GOT3 (cell line): ENCODE measurements around the gene RERE.

ENCODE experiments used
- DNase-seq: peaks from one replicate; lab custom pipeline; 2025; ENCODE audit warnings: mixed read lengths; lab: John Stamatoyannopoulos, UW

Gene RERE

DNA sequence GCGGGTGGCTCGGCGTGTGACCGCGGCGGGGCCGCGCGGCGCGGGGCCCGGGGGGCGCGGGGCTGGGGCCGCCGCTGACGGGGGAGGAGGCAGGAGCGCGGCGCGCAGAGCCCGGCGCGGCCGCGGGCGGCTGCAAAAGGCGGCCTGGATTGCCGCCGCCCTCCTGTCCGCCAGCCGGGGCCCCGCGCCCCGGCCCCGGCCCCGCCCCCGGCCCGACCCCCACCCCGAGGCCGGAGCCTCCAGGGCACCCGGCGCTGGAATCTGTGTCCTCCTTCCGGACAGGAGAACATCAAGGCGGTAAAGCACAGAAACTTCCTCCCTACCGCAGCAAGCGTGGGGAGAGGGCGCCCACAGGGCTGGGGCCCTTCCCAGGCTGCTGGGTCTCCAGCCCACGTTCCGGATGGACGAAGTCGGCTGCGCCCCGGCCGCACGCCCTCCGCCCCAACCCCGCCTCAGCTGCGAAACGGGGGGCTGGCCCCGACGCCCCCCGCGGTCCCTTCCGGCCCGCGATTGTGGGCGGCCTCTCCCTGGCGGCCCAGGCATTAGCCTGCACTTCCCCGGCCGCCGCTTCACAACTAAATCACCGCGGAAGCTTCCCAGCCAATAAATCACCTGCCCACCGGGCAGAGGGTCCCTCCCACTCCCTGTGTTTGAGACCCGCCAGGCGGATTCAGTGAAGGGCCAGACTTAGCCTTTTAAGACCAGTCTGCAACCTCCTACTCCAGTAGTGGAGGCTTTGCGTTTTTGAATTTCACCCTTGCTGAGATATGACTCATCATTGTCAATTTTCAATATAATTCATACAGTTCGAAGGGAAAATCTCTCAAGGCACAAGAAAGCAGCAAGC, 393.5 kb downstream of the RERE start:
- no peak for DNase-seq

DNA sequence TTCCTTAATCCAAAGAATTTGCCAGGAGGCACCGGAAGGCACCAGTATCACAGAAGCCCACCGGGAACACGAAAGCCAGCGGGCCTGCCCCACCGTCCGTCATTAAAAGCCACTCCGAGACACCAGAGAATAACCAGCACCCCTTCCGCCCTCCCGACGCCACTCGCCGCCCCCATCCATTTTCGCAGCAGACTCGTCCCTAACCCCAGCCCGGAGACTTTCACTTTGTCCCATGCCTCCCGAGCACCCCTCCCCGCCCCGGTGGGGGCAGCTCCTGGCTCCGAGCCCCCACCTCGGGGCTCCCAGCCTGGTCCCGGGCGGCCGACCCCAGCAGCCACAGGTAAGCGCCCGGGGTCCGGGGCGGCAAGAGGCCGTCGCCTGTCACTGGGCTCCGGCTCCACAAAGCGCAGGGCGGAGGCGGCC, 394.2 kb downstream of the RERE start:
- no peak for DNase-seq

DNA sequence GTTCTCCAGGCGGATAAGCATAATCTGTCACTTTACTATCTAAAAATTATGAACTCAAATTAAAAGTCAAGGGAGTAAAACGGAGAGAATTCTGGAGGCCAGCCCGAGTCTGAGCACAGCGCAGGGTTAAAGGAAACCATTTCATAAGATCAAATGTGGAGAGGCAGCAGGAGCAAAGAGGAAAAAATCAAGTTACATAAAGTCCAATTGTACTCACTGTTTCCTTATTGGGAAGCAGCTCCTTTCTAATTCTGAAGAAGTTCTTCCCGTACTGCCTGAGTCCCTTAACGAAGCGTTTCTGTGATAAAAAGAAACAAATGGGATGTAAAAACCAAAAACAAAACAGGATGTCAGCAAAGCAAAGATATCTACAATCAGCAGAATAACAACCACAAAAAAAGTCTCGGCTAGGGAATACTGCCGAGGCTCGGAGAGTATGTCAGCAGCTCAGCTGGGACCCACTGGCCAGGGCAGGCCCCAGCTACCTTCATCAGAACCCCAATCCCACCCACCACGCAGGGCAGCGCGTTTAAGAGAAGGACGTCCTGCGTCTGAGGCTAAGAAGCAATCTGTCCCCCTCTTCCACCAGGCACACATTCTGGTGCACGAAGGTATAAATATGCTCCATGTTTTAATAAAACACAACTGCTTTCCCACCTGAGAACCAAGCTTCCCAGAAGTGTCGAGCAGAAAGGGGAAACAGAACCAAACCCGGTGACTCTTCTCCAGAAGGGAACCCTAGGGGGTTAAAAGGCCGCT, 394.8 kb downstream of the RERE start:
- no peak for DNase-seq

DNA sequence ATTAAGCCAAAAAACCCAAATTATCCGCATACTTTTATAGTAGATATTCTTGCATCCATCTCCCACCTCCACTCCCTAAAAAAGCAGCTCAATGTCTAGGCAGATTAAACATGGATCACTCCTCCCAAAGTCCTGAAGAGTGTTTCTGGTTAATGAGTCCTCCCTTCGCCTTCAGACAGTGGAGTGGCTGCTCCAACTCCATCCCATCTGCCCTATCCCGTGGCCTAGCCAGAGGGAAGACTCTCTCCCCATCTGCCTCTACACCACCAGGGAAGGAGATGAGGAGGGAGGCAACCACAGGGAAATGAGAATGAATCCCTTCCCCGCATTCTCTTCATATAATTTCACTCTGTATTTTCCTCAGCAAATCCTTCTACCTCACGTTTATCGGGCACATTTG, 395.7 kb downstream of the RERE start:
- DNase-seq: no peak

DNA sequence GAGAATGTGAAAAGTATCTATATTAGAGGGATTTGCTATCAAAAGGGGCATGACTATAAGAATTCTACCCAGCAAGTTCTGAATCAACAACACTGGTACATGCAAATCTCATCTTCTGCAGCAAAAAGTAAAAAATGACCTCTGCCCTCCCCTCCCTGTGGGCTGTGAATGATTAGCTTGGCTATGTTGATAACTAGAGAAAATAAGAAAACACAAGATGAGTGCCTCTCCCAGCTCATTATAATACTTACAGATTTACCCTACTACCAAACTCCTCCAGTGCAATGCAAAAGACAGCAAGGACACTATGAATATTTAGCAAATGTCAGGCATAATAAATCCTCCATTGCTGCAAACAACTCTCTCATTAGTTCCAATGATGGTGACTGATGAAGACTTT, 397.1 kb downstream of the RERE start:
- no peak for DNase-seq

DNA sequence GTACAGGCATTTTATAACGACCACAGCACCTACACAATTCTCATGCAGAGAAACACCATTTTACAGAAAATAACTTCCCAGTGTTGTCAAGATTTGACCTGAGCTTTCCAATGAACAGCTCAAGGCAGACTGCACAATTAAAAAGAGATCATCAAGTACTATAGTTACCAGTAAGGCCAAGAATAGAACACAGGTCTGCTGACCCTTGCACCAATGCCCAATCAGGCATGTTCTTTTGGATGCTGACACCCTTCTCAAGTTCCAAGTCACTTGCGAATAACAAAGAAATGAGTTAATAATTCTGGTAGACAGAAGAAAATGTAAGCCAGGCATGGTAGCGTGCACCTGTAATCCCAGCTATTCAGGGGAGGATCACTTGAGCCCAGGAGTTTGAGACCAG, 397.6 kb downstream of the RERE start:
- DNase-seq: no peak

DNA sequence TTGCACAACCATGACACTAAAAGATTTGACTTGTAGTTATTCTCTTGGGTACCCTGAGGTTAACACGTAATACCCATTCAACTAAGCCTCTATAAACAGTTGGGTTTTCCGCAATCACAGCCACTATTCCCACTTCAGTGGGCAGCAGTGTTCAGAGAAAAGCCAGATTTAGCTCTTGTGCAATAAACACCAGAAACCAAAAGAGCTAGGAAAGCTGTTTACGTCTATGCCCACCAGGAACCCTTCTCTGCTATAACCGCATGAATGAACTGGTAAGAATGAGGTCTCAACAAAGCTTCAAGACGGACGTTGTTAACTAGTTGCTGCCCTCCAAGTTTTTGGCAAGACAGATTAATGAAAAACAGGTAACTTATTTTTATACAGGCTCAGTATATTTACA, 398.3 kb downstream of the RERE start:
- DNase-seq: no peak

DNA sequence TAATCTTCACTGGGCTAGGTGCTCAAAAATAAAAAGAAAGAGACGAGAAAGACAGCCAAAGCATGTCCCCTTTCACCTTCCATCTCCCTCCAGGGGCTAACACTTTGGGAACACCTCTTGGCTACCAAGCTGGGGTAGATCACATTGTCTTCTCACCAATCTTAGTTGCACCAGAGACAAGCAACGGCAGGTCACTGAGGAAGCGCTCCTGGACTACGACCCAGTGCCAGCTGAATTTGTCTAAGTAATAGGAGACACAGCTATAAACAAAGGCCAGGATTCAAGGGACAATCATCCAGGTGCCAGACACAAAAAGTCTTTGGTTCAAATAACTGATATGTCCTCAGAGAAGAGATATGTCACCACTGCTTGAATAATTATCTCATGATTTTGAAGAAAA, 399.1 kb downstream of the RERE start:
- no peak for DNase-seq

DNA sequence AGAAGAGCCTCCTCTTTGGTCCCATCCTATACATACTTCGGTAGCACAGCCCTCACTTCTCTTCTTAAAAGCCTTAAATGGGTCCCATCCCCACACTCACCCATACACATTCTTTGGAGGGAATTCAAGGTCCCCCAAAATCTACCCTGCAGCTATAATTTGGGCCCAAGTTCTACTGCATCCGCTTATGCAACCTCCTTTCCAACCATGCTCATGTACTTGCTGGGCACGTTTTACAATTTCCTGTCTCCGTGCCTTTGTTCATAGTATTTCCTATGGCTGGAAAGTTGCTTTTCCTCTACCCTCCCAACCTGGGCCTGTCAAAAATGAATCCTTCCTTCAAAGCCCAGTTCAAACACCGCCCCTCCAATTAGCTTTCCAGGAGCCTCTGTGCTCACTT, 399.8 kb downstream of the RERE start:
- DNase-seq: no peak

DNA sequence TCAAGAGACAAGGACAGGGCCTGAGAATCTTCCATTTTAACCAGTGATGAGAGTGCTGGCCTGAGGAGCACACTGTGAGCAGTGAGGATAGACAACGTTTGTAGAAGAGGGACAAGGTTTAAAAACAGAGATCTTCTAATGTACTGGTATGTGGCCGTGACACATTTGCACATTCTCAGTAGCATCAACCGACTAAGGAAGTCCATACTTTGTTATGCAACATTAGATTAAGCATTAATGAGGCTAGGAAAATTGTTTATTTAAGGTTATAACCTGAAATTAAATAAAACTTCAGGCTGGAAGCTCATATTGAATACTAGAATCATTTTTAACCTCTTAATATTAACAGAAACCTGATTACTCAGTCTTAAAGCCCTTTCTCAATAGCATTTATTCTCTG, 400.6 kb downstream of the RERE start:
- DNase-seq: no peak

DNA sequence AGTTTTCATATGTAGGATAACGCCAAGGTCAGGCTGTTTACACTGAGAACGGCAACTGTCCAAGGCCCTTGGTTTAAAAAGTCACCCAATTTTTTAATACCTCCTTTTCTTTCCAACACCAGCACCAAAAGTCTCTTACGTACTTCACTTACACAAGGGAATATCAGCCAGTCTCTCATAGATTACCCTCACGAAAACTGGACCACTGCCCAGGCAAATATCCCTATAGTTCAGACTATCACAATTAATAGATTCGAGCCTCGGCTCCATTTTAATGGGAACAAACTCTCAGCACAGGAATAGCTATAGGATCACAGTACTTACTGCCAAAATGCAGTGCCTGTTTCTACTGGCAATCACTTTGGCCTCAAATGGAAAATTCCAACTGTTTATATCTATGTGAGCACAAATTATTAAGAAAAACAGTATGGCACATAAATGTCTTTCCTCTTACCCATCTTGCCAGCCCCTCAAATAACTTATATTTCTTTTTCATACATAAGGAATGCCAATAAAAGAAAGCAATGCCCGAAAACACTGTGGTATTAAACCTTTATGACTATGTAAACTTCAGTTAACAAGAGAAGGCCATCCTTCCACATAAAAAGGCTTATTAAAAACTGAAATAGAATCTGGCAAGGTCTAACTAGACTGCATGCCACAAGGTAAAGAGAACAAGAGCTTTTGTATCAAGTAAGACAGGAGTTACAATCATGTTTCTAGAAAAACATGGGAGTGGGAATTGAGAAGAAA, 401.7 kb downstream of the RERE start:
- DNase-seq: no peak

DNA sequence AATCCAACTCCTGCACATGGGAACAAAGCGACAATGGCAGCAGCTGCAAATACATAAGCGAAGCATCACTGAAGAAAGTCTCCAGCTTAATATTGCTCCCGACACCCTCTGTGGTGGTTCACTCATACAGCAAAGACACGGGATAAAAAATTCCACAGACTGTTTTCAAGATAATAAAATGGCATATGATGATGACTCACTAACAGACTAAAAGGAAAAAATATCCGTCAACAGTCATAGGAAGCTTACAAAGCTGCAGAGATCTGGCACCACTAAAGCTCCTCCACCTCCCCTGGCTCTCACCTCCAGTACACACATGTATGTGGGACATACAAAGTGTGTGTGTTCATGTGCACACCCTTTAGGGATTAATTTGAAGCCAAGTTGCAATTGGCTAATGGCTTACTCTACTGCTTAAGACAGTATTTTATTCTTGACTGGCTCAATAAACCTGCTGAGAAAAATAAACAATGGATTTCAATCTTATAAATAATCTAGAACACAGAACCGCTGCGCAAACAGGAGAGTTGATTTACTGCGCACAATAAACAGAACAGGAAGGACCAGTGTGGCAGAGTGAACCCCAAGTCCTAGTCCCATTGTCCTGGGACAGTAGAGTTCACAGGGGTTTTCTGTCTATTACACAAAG, 405.1 kb downstream of the RERE start:
- no peak for DNase-seq

DNA sequence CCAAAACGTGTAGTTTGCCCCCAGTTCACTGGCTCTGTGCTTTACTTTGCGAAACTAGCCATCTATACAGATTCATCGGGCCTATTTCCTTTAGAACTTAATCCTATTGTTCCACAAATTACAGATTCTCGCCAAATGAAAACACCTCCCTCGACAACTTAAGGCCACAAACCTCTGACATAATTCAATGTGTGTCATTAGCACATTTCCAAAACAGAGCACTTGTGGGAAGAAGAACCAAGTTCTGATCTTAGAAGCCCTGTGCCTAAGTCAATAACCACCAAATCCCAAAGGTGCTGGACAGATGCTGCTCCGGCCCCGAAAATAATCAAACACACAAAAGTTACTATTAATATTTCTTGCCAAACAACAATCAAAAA, 405.6 kb downstream of the RERE start:
- DNase-seq: no peak

DNA sequence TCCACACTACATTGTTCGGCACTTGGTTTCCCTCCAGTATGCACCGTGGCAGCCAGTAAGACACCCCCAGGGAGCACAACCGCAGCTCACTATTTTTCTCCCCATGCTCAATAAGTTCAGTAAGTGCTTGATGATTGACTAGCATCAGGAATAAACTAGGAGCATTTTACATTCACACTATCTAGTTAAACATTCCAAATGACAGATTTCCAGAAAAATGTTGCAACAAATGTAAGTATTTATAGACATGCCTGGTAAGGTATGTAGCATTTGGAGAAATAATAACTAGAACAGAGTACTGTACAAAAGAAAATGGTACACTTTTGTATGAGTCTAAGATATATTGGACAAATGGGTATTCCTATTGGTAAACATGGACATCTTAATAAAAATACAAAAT, 406.6 kb downstream of the RERE start:
- no peak for DNase-seq

DNA sequence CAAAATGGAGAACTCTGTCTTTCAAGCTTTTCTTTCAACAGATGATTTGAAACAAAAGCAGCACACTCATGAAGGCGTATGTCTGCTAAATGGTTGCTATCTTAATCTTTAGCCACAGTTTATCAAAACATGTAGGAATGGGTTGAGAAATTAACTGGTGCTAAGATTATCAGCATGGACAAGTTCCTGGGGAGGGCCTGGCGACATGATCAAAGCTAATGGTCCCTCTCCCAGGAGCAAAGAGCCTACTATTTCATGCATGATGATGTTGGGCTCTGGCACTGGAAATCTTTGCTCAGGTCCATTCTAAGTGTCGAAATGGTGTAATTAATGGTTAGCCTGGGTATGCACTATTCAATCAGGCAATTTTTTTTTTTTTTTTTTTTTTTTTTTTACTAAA, 407.8 kb downstream of the RERE start:
- DNase-seq: no peak

DNA sequence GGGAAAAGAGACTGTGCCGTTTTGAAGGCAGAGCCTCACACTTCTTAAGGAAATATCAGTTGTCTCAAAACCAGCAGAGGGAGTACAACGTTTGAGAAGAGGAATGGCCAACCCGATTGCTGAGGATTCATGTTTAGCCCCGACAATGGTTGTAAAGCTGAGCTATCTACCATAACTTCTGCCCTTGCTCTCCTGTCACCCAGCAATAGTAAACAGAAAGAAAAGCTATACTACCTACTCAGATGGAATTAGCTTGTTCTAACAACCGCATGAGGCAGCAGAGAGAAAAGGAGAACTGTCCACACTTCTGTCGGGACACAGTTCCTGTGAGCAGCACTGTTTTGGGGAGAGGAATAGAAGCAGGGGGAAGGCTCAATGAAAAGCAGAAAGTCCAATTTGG, 408.3 kb downstream of the RERE start:
- DNase-seq: no peak

DNA sequence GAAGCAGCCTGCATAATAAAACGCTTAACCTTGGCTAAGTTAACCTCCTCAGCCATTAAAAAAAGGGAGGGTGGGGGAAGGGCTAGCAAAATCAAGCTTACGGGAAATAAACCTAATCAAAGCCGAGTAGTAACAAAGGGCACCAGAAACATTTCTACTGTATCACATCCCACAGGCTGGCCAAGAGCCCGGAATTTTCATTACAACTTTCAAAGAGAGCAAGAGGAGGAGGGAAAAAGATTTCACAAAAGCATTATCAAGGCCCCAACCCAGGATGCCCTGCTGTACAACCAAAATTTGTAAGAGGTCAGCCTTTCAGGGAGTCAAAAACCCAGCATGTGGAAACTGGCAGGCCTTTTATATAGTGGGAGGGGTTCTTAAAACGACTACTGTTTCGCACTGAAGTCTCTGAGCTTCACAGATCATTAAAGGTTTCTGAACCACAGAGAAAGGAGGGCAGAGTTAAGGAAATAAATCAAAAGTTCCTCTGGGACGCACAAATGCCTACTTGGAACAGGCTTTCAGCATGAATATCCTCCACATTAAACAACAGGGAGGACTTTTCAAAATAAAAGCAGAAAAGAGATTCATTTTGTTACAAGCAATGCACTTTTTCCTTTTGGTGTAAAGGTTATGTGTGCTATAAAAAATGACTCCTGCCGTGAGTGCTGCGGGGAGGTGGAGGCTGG, 409.1 kb downstream of the RERE start:
- DNase-seq: no peak

DNA sequence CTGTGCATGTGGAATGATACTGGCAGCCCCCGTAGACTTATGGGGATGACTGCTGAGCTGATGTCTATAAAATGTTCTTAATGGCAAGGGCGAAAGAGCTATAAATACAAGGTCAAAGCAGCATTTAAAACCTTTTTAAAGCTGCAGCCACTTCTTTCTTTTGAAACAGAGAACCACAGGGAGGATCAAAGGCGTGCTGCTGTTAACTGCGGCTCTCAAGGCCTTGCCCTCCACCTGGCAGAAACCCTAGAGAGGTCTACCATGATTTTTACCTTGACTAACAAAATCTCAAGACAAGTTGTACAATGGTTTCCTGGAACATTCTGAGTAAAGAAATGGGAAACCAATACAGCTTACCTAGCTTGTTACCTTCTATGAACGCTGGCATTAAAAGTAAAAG, 409.8 kb downstream of the RERE start:
- no peak for DNase-seq

DNA sequence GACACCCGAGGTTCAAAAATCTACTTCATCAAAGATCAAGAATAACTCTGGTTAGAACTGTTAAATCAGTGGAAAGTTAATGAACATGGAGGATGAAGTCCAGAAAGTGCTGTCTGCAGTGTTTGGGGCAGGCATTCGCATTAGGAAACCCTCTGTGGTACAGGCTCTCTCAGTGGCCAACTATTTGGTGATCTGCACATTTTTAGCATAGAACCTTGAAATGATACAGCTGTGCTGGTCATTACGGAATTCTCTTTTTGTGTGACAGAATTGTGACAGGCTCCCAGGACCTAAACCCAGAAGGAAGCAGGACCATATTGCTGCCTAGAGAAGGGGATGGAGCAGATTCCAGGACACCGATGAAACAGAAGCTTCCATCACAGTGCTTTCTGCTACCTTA, 410.5 kb downstream of the RERE start:
- no peak for DNase-seq

DNA sequence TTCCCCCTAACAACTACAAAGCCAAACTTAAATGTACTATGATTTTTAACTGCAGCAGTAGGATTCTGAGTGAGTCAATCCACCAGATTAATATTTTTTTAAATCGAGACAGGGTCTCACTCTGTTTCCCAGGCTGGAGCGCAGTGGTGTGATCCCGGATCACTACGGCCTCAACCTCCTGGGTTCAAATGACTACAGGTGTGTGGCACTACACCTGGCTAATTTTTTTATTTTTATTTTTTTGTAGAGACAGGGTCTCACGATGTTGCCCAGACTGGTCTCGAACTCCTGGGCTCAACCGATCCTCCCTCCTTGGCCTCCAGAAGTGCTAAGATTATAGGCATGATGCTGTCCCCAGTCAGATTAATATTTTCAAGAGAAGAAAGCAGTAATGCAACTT, 411.4 kb downstream of the RERE start:
- DNase-seq: no peak

DNA sequence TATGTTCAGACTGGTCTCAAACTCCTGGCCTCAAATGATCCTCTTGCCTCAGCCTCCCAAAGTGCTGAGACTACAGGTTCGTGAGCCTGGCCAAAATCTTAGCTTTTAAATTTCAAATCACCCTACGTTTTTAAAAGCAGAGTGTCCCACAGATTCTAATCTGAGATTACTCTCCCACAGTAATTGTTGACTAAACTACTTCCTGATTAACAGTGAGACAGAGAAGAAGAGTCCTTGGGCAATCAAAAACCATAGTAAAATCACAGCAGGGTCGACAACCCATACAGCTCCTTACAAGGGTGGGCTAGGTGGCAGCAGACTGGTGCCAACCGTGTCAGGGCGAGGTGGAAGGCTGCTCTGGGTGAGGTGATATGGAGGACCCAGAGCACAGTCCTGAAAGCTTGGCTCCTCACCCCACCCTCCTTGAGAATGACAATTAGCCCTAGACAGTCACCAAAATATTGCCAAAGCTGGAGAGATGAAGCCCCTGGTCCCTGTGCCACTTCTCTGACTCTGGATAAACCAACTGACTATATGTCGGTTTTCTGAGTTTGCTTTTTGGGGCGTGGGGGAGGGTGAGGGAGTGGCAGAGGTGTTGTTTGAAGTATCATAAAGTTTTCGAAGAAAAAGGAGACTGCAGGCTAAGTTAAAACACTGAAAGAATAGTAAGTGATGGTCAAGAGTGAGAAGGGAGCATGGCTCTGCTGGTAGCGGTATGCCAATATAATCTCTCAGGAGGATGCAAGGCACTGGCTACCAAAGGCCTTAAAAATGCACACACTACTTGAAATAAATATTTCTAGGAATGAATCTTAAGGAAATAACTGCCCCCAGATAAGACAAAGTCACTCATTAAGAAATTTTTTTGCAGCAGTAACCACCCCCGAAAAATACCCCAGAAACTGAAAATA, 412.7 kb downstream of the RERE start:
- DNase-seq: no peak
